Endothelial cell of umbilical vein (primary cell): ENCODE measurements around the gene THOP1. TPM values are rescaled to one million over a fixed set of nuclear protein-coding genes. Genes with fewer than 3 reads are reported as not detected.

ENCODE experiments used
- BruUV-seq: library from RNA; stranded (reverse); fragments of 400-500 nt; replicated peaks from 2 replicates; lab custom pipeline; 2021; lab: Mats Ljungman, UMichigan
- CTCF ChIA-PET: fragments of 300-600, 350-600 bp; sonication (Branson Sonifier 250); formaldehyde crosslinking; loops from one replicate; lab custom pipeline; 2021; ENCODE audit warnings: antibody characterized with exemption, inconsistent platforms; lab: Charles Lee
- POLR2A ChIA-PET: fragments of 300-600, 350-600 bp; sonication (Branson Sonifier 250); formaldehyde crosslinking; loops from one replicate; lab custom pipeline; 2021; ENCODE audit warnings: antibody characterized with exemption, inconsistent platforms; lab: Charles Lee
- DNase-seq: peaks from one replicate; pipeline ENCODE4 v3.0.0-alpha.2; 2011; ENCODE audit warnings: low read depth, low spot score
- FAIRE-seq: peaks from 2 replicates; lab custom pipeline; 2011; peaks lifted over from hg19 to GRCh38; lab: Jason Lieb, UNC
- H2AFZ ChIP-seq: 2 replicates; pipeline ENCODE4 v1.6.0; 2012; ENCODE audit warnings: low read depth, low read length, control low read depth, inconsistent platforms
- H3K27ac ChIP-seq: 2 replicates; pipeline ENCODE4 v1.5.1; 2011; ENCODE audit warnings: low read depth, mild to moderate bottlenecking, control low read depth, low read length, moderate library complexity; ENCODE audit not compliant: insufficient read depth
- H3K27me3 ChIP-seq, 2 experiments: 2 replicates each; pipeline versions ENCODE4 v1.6.0 to v1.6.1; 2011; ENCODE audit warnings: low read length in 2 of 2, mixed read lengths in 1 of 2; ENCODE audit not compliant: control insufficient read depth in 2 of 2, insufficient read depth in 2 of 2
- H3K36me3 ChIP-seq, 2 experiments: 2 replicates in 1 of 2; 3 replicates in 1 of 2; pipeline ENCODE4 v1.5.1; 2011; ENCODE audit warnings: low read length in 2 of 2, mild to moderate bottlenecking in 1 of 2, moderate library complexity in 1 of 2; ENCODE audit not compliant: control insufficient read depth in 2 of 2, insufficient read depth in 2 of 2; ENCODE audit errors: extremely low read depth in 1 of 2
- H3K4me1 ChIP-seq: 3 replicates; pipeline ENCODE4 v1.5.1; 2011; ENCODE audit warnings: mild to moderate bottlenecking, low read length; ENCODE audit not compliant: control insufficient read depth, insufficient read depth; ENCODE audit errors: extremely low read depth
- H3K4me2 ChIP-seq: 2 replicates; pipeline ENCODE4 v1.6.1; 2011; ENCODE audit warnings: low read length, control low read depth, mixed read lengths; ENCODE audit not compliant: insufficient read depth
- H3K4me3 ChIP-seq, 3 experiments: fragments of 200-600 bp in 1 of 3; sonication (generic), shearing (Covaris generic) in 1 of 3; replicated peaks in 1 of 3; 2 replicates each; pipeline ENCODE4 v1.5.1; 2011 to 2016; ENCODE audit warnings: control low read depth in 3 of 3, low read length in 3 of 3, mild to moderate bottlenecking in 2 of 3, inconsistent platforms in 1 of 3, low read depth in 1 of 3, moderate library complexity in 1 of 3; ENCODE audit not compliant: insufficient read depth in 1 of 3
- H3K79me2 ChIP-seq: 2 replicates; pipeline ENCODE4 v1.6.0; 2012; ENCODE audit warnings: low read length, inconsistent platforms; ENCODE audit not compliant: control insufficient read depth, insufficient read depth
- H3K9ac ChIP-seq: replicated peaks from 2 replicates; pipeline ENCODE3; 2011; ENCODE audit warnings: low read length, control low read depth; ENCODE audit not compliant: insufficient read depth; ENCODE audit errors: extremely low read depth
- H3K9me1 ChIP-seq: replicated peaks from 3 replicates; pipeline ENCODE4 v1.6.0; 2011; ENCODE audit warnings: mild to moderate bottlenecking, low read length; ENCODE audit not compliant: control insufficient read depth, insufficient read depth; ENCODE audit errors: extremely low read depth
- H3K9me3 ChIP-seq: replicated peaks from 2 replicates; pipeline ENCODE4 v1.5.1; 2012; ENCODE audit warnings: low read length, inconsistent platforms; ENCODE audit not compliant: control insufficient read depth, insufficient read depth
- H4K20me1 ChIP-seq: replicated peaks from 2 replicates; pipeline ENCODE3; 2011; ENCODE audit warnings: mild to moderate bottlenecking, low read length; ENCODE audit not compliant: control insufficient read depth, insufficient read depth; ENCODE audit errors: extremely low read depth
- CTCF ChIP-seq, 2 donors: IDR thresholded peaks; 1 replicate in 1 of 2; 2 replicates in 1 of 2; pipeline ENCODE4 v1.5.1; 2011; ENCODE audit warnings: low read length in 2 of 2, mild to moderate bottlenecking in 2 of 2, moderate library complexity in 2 of 2, control low read depth in 1 of 2, inconsistent platforms in 1 of 2, low read depth in 1 of 2; ENCODE audit not compliant: insufficient read depth in 1 of 2; ENCODE audit errors: extremely low read depth in 1 of 2
- JUN ChIP-seq: IDR thresholded peaks from 2 replicates; pipeline ENCODE4 v1.6.1; 2011; ENCODE audit warnings: borderline replicate concordance, low read depth; ENCODE audit not compliant: insufficient read length, insufficient read depth
- MAX ChIP-seq: IDR thresholded peaks from 2 replicates; pipeline ENCODE4 v1.6.1; 2011; ENCODE audit not compliant: insufficient read depth, insufficient read length
- POLR2A ChIP-seq: IDR thresholded peaks from 2 replicates; pipeline ENCODE4 v1.6.1; 2012; ENCODE audit warnings: low read depth, mild to moderate bottlenecking, control low read depth, low read length
- POLR2AphosphoS5 ChIP-seq: IDR thresholded peaks from 2 replicates; pipeline ENCODE4 v1.6.1; 2012; ENCODE audit warnings: low read depth, mild to moderate bottlenecking, control low read depth, low read length, moderate library complexity; ENCODE audit not compliant: insufficient read depth
- dilution Hi-C: fragments of 300-500 bp; cut with MboI; formaldehyde crosslinking; loops from one replicate; pipeline ENCODE4 v1.15.0; 2019; ENCODE audit warnings: low sequenced_read_pairs; ENCODE audit not compliant: extremely low pct_ligation_motif_present
- intact Hi-C: fragments of 100-400 bp; cut with micrococcal nuclease; formaldehyde crosslinking; loops from one replicate; pipeline ENCODE4 v1.10.0; 2022
- polyA plus RNA-seq, 4 experiments: library from polyadenylated mRNA; depleted of rRNA in 3 of 4; stranded (reverse) in 3 of 4; unstranded in 1 of 4; fragments of >200 nt; gene quantifications; 2 replicates each; pipeline versions ENCODE4 v1.2.1 to v1.2.3, GENCODE V29; 2011 to 2012; ENCODE audit warnings: missing spikeins in 1 of 4
- total RNA-seq: library from RNA; stranded (reverse); gene quantifications from 2 replicates; pipeline ENCODE4 v1.2.3, GENCODE V29; 2021

THOP1 gene
- total and polyA plus RNA-seq, 2 donors (not counting 3 experiments of a cell fraction or from before 2014, with no cell fraction given): 88.0 to 115 TPM

GRCh38 chr19:2858864-2859263 lies 73.6 kb downstream of the THOP1 start:
- Histone ChIP-seq H2AFZ (no peak overlapping the region), H3K9me1 (no peaks in the 10 kb centered on the region), H3K9me3 (peaks cover 8% of the 10 kb centered on the region), H3K9ac (no peak overlapping the region), H4K20me1 (no peaks in the 10 kb centered on the region), H3K4me2 (no peak overlapping the region), H3K27ac (no peak overlapping the region), H3K4me1 (no peaks in the 10 kb centered on the region), H3K36me3 (peaks cover 0 to 2% of the 10 kb centered on the region in 2 experiments), H3K4me3 (no peak overlapping the region), H3K27me3 (no peaks in the 10 kb centered on the region), H3K79me2 (no peaks in the 10 kb centered on the region)
- no peak for TF ChIP-seq POLR2A
- TF ChIP-seq JUN: no peak
- TF ChIP-seq POLR2AphosphoS5: no peak
- TF ChIP-seq MAX: no peak
- no peak for TF ChIP-seq CTCF (IDR thresholded peaks at IDR 0.05; ENCODE audit: extremely low read depth in 1 of 2, insufficient read depth in 1 of 2, low read depth in 1 of 2, low read length in 2 of 2)
- CTCF ChIA-PET: no interaction called here
- intact Hi-C loops: no loop called here
- FAIRE-seq: no peak
- DNase-seq: no peak
- BruUV-seq: no TSS peak
- dilution Hi-C loops: no loop called here
- POLR2A ChIA-PET: no interaction called here

DNA sequence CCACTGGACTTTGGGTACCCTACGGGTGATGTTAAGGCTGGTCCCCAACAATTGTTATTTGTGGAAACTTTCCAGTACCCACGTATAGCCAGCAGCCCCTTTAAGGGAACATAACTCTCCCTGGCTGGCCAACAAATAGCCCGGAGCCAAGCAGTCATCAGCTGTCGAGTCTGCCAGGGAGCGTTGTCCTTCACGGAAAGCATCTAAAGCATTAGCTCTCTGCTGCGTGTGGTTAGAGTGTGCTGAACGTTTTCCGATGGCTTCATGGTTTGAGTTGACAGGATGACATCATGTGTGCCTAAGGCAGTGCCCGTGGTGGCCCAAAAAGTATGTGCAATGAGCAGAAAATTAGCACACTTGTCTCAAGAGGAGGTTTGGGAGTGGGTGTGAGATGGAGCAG lies 78.5 kb downstream of the THOP1 start:
- no peak overlapping the region for H3K4me2 ChIP-seq
- FAIRE-seq (no peak), DNase-seq (no peak)
- no peaks in the 10 kb centered on the region for H3K27me3 ChIP-seq
- no peaks in the 10 kb centered on the region for H3K4me1 ChIP-seq
- BruUV-seq: no TSS peak
- CTCF ChIA-PET: interaction anchor here (1.4 kb wide), 1 partner anchor 24 kb away, joined by 5 read pairs; no protein-coding TSS in a partner anchor
- dilution Hi-C loops (no loop called here), intact Hi-C loops (no loop called here)
- no peaks in the 10 kb centered on the region for H3K9me1 ChIP-seq
- H3K79me2 ChIP-seq: no peaks in the 10 kb centered on the region
- H3K4me3 ChIP-seq: no peak overlapping the region
- no peak overlapping the region for H3K9ac ChIP-seq
- no peaks in the 10 kb centered on the region for H3K36me3 ChIP-seq
- POLR2A ChIA-PET: no interaction called here
- no peak overlapping the region for H3K27ac ChIP-seq
- TF ChIP-seq CTCF (IDR thresholded peaks at IDR 0.05; ENCODE audit: extremely low read depth in 1 of 2, insufficient read depth in 1 of 2, low read depth in 1 of 2, low read length in 2 of 2): no peak
- H2AFZ ChIP-seq: no peak overlapping the region
- H4K20me1 ChIP-seq: no peaks in the 10 kb centered on the region
- no peaks in the 10 kb centered on the region for H3K9me3 ChIP-seq
